Parathyroid adenoma (tissue), 2 donors: ENCODE measurements around the gene EN2.
"Not testable (repeated sequence)": the region's sequence is repeated elsewhere in the genome, so short reads cannot be mapped to it uniquely, and the experiment has no call there.

Experiments
- H2AFZ ChIP-seq: fragments of 300-600 bp; sonication (generic); one replicate; pipeline ENCODE4 v1.7.0; 2017; ENCODE audit warnings: antibody characterized with exemption, mild to moderate bottlenecking
- H3K27ac ChIP-seq: fragments of 300-600 bp; sonication (generic); one replicate; pipeline ENCODE4 v1.7.0; 2017
- H3K27me3 ChIP-seq: fragments of 300-600 bp; sonication (generic); one replicate; pipeline ENCODE4 v1.7.0; 2017; ENCODE audit warnings: low read length; ENCODE audit not compliant: control insufficient read depth, insufficient read depth
- H3K36me3 ChIP-seq: fragments of 300-600 bp; sonication (generic); one replicate; pipeline ENCODE4 v1.7.0; 2017; ENCODE audit warnings: low read length; ENCODE audit not compliant: control insufficient read depth, insufficient read depth
- H3K4me1 ChIP-seq: fragments of 300-600 bp; sonication (generic); one replicate; pipeline ENCODE4 v1.7.0; 2017; ENCODE audit warnings: control low read depth
- H3K4me2 ChIP-seq: fragments of 300-600 bp; sonication (generic); one replicate; pipeline ENCODE4 v1.7.0; 2017; ENCODE audit warnings: low read length
- H3K4me3 ChIP-seq: fragments of 300-600 bp; sonication (generic); one replicate; pipeline ENCODE4 v1.7.0; 2017; ENCODE audit warnings: low read depth, low read length
- H3K79me2 ChIP-seq: fragments of 300-600 bp; sonication (generic); one replicate; pipeline ENCODE4 v1.7.0; 2017; ENCODE audit warnings: control low read depth
- H3K9ac ChIP-seq: fragments of 300-600 bp; sonication (generic); one replicate; pipeline ENCODE4 v1.7.0; 2017; ENCODE audit warnings: mild to moderate bottlenecking
- H3K9me3 ChIP-seq: fragments of 300-600 bp; sonication (generic); one replicate; pipeline ENCODE4 v1.7.0; 2017; ENCODE audit warnings: low read length; ENCODE audit not compliant: control insufficient read depth
- TF ChIP-seq, protein P1 (sequence below): fragments of 300-600 bp; sonication (generic); IDR thresholded peaks from one replicate; pipeline ENCODE4 v1.7.0; 2017; ENCODE audit warnings: antibody characterized with exemption, mild to moderate bottlenecking
- donor health status: primary hyperparathyroidism.

The EN2 gene

GRCh38 chr7:155444746-155445145 is 13.2 kb upstream of the EN2 start:
- no peaks in the 10 kb centered on the region for H3K4me1 ChIP-seq
- no peak overlapping the region for H3K27ac ChIP-seq
- no peak overlapping the region for H3K9ac ChIP-seq
- H3K79me2 ChIP-seq, result no peaks in the 10 kb centered on the region
- H3K9me3 ChIP-seq, result no peaks in the 10 kb centered on the region
- TF ChIP-seq, protein P1, sequence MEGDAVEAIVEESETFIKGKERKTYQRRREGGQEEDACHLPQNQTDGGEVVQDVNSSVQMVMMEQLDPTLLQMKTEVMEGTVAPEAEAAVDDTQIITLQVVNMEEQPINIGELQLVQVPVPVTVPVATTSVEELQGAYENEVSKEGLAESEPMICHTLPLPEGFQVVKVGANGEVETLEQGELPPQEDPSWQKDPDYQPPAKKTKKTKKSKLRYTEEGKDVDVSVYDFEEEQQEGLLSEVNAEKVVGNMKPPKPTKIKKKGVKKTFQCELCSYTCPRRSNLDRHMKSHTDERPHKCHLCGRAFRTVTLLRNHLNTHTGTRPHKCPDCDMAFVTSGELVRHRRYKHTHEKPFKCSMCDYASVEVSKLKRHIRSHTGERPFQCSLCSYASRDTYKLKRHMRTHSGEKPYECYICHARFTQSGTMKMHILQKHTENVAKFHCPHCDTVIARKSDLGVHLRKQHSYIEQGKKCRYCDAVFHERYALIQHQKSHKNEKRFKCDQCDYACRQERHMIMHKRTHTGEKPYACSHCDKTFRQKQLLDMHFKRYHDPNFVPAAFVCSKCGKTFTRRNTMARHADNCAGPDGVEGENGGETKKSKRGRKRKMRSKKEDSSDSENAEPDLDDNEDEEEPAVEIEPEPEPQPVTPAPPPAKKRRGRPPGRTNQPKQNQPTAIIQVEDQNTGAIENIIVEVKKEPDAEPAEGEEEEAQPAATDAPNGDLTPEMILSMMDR, result no peak
- no peak overlapping the region for H3K4me2 ChIP-seq
- H3K36me3 ChIP-seq, result no peaks in the 10 kb centered on the region
- H2AFZ ChIP-seq, result no peak overlapping the region
- H3K4me3 ChIP-seq, result no peak overlapping the region
- H3K27me3 ChIP-seq, result peaks cover 10% of the 10 kb centered on the region

- not testable (repeated sequence) for H3K36me3 ChIP-seq, H3K4me2 ChIP-seq, H3K9ac ChIP-seq, H2AFZ ChIP-seq, H3K79me2 ChIP-seq, H3K27ac ChIP-seq, H3K4me1 ChIP-seq, H3K9me3 ChIP-seq, H3K4me3 ChIP-seq
- H3K27me3 ChIP-seq, result peaks cover 13% of the 10 kb centered on the region
Measured at GRCh38 chr7:155445606-155446005, 12.3 kb upstream of the EN2 start.

DNA sequence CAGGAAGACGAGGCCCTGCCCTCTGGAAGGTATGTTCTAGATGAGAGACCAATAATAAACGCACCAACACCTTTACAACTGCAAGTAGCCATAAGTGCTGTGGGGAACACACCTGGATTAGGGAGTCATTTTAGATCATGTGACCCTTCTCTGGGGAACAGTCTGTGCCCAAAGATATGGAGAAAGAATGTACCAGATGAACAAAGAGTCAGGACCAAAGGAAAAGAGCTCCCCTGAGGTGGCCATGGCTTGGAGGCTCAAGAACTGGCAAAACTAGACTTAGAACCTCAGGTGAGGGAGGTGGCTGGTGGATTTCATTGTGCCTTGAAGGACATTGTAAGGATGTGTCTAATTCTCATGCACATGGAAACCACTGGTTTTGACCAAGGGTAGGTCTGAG is 10.3 kb upstream of the EN2 start:
- Histone ChIP-seq H3K4me1 (no peaks in the 10 kb centered on the region), H3K9ac (no peak overlapping the region), H3K4me3 (no peak overlapping the region), H3K4me2 (no peak overlapping the region), H3K79me2 (no peaks in the 10 kb centered on the region), H2AFZ (no peak overlapping the region), H3K27ac (no peak overlapping the region), H3K9me3 (no peaks in the 10 kb centered on the region), H3K27me3 (peaks cover 13% of the 10 kb centered on the region), H3K36me3 (no peaks in the 10 kb centered on the region)
- TF ChIP-seq, protein P1, result no peak

DNA sequence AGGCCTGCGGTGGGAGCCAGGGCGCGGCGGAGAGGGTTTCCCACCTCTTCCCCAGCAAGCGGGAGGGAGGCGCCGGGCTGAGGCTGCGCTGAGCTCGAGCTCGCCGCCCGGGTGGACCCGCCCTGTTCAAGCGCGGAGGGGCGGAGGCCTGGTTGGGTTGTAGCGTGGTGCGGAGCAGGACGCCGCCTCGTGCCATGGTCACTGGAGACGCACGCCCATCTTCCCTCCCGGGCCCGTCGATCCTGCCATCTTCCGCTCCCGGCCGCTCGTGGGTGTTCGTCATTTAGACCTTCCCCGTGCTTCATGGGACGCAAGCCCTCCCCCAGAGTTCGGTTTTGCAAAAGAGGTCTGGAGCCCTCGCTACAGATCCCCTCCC is 9.3 kb upstream of the EN2 start:
- Histone ChIP-seq H3K27me3 (peaks cover 13% of the 10 kb centered on the region), H3K27ac (no peak overlapping the region), H2AFZ (no peak overlapping the region), H3K4me1 (no peaks in the 10 kb centered on the region), H3K79me2 (no peaks in the 10 kb centered on the region), H3K4me2 (no peak overlapping the region), H3K36me3 (no peaks in the 10 kb centered on the region), H3K4me3 (no peak overlapping the region), H3K9ac (no peak overlapping the region), H3K9me3 (no peaks in the 10 kb centered on the region)
- TF ChIP-seq, protein P1, result no peak

- Histone ChIP-seq H3K9ac (no peak overlapping the region), H3K27ac (no peak overlapping the region), H3K9me3 (no peaks in the 10 kb centered on the region), H3K36me3 (no peaks in the 10 kb centered on the region), H3K27me3 (peaks cover 13% of the 10 kb centered on the region), H2AFZ (no peak overlapping the region), H3K4me3 (no peak overlapping the region), H3K4me2 (no peak overlapping the region), H3K79me2 (no peaks in the 10 kb centered on the region), H3K4me1 (no peaks in the 10 kb centered on the region)
- TF ChIP-seq, protein P1, result no peak
Measured at GRCh38 chr7:155449008-155449868, 8.7 kb upstream of the EN2 start.
